ENCODE data around the gene DCAF8.

The DCAF8 gene

DNA sequence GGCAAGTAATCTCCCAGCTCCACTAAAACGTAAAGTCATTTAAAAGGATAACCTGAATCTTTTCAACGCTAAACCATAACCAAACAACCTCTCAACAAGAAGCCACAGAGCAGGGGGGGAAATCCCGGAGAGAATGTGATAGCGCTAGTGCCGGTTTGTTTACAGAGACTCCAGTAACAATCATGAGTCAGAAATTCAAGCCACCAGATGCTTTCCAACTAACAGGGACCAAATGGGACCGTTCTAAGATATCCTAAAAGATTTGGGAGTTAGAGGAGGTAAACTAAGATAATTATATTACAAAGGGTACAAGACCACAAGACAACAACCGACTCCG lies 825 bp downstream of the DCAF8 start:
- DNase-seq: peak; percentile 58

DNA sequence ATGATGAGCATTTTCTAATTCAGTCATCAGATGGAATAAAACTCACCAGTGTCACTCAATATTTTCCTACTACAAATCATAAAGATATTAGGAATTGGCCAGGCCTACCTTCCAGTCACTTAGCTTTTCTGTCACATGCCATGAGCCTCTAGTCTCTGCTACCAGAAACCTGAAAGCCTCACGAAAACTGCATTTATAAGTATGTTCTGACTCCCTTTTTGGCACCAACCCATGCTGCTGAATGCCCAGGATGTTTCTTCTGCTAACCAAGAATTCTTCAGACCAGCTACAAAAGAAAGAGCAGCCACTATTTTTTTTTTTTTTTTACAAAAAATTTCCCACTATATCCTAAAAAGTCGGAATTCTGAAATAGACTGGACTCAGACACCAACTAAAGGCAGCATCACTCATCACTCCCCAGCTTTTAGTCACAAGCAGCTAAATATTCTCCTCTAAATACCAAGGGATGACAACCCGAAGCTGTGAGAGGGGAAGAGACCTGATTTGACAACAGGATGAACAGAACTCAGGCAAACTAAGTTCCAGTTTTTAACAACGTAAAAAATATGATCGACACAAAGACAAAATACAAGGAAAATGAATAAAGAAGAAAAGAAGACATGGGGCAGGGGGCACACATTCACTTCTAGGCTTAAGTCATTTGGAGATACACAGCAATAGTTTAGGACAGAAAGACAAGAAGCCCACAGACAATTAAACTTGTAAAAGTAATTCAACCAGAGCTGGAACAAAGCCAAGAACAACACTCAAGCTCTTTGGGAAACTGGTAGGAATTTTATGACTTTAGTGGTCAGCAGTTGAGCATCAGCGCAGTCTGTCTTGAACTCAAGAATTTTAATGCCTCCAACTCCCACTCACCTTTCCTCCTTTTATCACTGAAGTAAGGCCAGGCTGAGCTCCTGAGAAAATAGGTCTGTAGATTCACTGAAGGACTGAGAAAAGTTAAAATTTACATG lies 1.7 kb downstream of the DCAF8 start:
- no peak for DNase-seq

DNA sequence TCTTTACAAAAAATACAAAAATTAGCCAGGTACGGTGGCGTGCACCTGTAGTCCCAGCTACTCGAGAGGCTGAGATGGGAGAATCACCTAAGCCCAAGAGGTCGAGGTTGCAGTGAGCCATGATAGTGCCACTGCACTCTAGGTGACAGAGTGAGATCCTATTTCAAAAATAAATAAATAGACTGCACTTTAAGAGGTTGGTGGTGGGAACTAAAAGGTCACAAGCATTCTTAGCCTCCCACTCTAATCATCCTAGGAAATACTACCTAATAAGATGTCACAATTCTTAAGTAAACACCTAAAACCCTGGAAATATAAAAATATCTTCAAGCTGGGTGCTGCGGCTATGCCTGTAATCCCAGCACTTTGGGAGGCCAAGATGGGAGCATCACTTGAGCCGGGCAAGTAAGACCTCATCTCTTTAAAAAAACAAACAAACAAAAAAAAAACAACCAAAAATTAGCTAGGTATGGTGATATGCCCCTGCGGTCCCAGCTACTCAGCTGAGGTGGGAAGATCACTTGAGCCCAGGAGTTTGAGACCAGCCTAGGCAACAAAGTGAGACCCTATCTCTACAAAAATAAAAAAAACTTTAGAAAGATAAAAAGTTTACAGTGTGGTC lies 4.1 kb downstream of the DCAF8 start:
- DNase-seq: no peak

DNA sequence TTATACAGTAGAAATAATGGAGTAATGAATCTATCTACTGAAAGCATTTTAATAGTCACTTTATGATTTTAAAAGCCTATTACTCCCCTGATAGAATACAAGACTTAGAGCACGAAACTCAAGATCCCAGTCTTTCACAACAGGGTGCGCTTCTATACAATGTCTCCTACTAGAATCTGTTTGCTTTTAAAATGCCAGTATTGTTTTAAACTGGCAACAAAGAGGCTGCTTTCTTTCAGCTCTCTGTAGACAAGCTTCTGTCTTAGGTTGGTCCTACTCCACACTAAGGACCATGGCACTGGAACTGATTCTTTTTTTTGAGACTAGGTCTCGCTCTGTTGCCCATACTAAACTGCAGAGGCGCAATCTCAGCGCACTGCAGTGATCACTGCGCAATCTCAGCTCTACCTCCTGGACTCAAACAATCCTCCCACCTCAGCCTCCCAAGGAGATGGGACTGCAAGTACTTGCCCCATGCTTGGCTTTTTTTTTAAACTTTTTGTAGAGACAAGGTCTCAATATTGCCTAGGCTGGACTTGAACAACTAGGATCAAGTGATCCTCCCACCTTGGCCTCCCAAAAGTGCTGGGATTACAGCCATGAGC lies 4.8 kb downstream of the DCAF8 start:
- no peak for DNase-seq

DNA sequence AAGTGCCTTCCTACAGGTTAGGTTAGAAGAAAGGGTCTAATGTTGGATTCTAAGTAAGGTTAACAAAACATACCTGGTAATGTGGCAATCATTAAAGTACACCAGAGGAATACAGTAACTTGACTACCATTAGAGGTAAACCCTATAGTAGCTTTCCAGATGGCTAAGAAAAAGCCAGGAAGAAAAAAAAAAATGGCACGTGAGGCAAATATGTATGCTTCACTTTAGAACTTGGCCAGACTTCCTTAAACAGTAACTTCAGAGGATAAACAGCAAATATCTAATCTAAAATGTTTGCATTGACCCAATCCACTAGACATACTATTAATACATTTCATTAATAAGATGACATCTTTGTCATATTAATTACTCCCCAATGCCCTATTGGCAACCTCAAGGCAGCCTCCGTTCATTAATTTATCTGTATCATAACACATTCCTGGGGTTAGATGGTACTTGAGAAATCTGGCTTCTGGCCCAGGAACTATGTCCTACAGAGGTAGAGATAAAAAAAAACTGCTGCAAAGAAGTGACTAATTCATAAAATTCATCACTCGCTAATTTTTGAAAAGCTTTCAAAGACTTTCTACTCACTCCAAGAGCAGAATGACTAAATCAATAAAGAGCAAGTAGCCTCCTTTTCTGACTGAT lies 5.8 kb downstream of the DCAF8 start:
- DNase-seq: no peak

DNA sequence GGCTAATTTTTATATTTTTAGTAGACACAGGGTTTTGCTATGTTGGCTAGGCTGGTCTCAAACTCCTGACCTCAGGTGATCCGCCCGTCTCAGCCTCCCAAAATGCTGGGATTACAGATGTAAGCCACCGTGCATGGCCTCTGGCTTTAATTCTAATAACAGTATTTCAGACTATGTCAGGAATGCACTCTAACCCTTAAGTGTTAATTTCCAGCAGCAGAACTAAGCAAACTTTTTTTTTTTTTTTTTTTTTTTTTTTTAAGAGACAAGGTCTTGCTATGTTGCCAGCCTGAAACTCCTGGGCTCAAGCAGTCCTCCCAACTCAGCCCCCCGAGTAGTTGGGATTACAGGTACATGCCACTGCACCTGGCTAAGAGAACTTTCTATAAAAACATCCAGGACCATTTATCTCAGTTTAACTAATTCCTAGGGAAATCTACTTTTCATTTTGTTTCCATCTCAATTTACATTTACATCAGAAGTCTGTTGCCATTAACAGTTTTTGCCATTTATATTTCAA lies 6.5 kb downstream of the DCAF8 start:
- no peak for DNase-seq

DNA sequence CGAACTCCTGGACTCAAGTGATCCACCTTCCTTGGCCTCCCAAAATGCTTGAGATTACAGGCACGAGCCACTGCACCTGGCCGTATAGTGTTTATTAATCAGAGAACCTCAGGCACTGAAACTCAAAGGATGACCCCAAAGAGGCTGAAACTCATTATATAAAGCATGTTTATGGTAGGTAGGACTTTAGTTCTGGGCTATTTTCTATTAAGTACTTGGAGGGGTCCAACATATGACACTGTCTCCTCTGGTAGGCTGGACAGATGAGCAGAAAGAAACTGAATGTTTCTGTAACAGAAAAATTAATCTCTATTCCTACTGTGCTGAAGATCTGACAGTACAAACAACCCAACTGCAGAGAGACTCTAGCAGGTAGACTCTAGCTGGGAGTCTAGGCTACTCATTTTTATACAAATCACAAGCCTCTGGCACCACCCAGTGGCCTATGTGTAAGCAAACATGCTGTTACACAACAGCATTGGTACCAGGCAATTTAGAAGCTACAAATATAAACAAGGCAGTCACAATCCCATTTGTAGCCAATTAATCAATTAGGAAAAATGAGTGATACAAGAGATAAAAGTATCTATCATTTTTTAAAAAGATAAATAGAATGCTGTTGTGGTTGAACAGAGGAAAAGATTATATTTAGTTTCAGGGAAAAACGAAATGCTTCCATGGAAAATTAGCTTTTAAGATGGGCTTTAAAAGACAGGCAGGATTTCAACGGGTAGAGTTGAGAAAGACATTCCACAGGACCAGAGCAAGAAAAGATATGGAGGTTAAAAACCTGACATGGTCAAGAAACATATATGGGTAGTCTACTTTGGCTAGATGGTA lies 10.4 kb downstream of the DCAF8 start:
- DNase-seq: no peak

DNA sequence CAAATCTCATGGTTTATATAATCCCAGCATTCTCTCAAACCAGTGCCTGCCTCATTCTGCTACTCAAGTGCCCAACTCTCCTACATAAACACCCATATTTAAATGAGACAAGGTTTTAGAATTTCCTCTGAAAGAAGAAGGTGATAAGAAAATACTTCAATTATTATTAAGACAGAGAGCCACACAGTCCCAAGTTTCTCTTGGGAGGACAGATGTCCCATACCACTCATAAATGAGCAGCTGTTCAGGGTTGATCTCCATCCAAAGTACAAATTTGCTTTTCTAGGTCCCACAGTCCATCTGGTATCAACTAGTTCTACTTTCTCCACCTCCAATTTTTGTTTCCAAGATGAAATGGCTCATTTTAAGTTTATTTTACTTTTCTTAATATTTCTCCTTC lies 11.3 kb downstream of the DCAF8 start:
- DNase-seq: no peak

DNA sequence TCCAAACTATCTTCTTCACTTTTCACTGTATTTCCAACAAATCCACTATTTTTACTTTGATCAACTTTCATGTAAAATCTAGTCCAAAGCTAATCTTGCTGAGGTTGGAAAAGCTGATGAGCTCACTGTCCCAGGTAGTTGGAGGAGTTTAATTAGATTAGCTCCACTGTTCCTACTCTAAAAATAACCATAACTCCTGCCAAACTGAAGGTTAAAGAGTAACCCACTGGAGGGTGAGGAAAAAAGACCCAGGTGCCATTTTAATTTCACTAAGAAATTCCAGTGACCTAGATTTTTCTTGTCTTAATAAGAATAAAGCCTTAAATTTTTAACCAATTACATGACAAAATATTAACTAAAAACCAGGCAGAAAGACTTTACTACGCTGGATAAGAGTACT lies 15.3 kb downstream of the DCAF8 start:
- no peak for DNase-seq

DNA sequence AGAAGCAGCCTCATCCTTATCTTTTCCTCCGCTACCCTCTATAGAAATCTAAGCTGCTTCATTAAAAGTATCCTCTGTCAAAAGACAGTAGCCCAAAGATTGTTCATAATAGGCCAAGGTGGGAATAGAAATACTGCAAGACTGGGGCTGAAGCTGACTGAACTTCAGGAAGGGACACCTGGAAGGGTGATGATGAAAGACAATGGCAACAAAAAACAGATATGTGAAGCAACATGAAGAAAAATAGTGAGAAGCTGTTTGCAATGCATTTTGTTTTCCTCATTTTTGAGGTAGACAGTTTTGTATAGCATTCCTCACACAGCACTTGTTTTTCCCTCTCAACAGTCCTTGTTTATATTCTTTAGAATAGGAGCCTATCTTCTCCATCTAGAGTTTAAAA lies 16.9 kb downstream of the DCAF8 start:
- no peak for DNase-seq

DNA sequence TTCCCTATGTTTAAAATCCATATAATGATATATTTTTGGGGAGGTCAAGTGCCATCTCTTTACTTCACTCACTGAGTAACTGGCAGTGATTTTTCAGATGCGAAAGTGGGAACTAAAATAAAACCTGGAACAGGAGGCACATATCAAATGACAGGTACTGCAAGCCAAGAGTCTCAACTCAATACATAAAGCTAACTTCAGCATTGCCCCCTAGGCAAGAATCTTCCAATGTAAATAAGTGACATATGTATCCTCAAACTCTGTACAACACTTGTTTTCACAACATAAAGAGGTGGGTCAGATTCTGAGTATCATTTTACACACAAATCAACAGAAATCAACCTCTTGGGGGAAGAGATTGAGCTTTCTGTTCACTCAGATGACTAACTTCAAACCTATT lies 18.1 kb downstream of the DCAF8 start:
- DNase-seq: no peak

DNA sequence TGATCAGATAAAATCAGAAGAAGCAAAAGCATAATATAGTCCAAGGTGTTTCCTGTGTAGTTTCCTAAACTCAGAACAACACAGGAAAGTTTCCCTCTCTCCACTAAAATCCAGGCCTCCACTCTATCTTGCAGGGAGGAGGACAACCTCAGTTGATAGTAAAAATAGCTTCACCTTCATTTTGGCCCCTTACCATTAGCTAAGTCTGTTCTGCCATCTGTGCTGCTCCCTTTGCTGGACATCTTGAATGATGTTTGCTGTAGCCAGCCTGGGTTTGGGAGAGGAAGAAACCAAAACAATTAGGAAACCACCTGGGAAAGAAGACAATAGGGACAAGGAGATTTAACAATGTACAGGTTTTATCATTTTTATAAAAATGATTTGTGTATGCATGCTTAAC lies 18.6 kb downstream of the DCAF8 start:
- no peak for DNase-seq

DNA sequence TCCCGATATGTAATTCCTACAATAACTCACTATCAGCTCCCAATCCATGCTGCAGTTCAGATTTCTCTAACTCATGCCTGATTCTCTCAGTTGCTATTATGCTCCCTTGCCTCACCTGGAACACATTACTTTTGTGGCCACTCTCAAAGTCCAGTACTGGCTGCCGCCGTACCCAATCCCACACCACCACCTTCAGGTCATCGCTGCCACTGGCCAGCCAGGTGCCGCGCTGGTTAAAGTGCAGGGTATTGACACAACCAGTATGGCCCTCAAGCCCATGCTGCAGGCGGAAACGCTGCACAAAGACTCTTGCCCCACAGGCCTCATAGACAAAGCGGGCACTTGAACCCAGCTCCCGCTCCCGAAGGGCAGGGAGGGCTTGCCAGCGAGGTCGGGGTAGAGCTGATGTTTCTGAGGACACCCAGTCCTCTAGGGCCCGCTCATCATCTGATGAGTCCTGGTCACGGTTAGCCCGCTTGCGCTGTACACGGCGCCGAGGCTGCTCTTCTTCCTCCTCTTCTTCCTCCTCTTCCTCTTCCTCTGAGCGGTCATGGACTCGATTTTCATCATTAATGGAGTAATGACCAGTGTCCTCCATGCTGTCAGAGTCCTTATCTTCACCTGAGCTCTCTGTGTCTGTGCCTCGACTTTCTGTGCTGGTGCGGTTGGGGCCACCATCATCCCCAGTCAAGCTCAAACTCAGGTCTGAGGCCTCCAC lies 22.6 kb downstream of the DCAF8 start:
- no peak for DNase-seq

DNA sequence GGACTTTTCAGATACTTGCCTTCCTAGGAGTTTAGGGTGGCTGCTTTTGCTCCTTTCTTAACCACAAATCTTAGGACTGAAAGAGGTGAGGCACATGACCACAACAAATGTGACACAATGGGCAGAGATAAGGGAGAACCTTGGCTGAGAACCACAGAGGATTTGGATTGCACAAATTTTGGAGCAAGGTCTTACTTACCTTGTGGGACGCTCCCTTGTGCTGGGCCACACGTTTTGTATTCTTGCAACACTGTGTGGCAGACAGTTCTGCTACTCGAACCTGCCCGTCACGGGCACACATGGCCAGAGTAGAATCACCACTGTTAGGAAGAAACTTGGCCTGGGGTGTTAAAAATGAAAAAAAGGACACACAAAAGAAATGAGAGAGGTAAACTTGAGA lies 23.9 kb downstream of the DCAF8 start:
- no peak for DNase-seq

DNA sequence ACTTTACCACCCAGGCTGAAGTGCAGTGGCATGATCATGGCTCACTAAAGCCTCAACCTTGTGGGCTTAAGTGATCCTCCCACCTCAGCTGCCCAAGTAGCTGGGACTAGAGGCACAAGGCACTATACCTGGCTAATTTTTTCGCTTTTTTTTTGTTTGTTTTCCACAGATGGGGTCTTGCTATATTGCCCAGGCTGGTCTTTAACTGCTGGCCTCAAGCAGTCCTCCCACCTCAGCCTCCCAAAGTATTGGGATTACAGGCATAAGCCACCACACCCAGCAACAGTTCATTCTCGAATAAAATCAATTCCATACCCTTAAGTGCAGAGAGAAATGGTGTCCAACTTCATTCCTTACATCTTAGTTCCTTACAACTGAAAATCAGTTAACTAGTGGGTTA lies 24.8 kb downstream of the DCAF8 start:
- DNase-seq: no peak

DNA sequence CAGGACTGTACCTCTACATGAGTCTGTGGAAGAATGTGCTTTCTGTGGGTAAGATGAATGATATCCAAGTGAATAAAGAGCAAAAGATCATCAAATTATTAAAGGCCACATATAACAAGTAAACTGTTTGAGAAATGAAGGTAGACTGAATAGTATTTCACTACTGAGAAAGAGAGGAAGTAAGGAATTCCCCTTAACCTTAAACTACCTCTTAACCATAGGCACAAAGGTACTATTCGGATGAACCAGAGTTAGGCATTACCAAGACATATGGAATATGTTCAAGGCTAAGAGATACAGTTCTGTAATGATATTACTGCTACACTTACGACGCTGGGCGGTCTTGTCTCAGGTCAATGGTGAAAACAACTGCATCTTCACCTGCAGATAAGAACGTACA lies 25.5 kb downstream of the DCAF8 start:
- no peak for DNase-seq

DNA sequence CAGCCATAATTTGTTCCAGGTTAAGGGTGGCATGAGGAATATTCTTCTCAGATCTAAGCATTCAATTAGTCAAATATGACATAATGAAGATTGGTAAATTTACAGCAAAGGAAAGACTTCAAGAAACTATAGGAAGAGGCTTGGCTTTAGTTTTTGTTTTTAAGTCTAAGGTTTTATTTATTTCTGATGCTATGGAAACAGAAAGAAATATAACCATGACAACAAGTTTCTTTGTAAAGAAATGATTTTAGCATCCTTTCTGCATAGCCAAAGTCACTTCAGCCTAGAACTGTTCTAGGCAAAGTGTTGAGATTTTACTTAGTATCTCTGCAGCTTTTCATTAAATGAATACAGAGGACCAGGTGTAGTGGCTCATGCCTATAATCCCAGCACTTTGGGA lies 29.4 kb downstream of the DCAF8 start:
- DNase-seq: no peak

DNA sequence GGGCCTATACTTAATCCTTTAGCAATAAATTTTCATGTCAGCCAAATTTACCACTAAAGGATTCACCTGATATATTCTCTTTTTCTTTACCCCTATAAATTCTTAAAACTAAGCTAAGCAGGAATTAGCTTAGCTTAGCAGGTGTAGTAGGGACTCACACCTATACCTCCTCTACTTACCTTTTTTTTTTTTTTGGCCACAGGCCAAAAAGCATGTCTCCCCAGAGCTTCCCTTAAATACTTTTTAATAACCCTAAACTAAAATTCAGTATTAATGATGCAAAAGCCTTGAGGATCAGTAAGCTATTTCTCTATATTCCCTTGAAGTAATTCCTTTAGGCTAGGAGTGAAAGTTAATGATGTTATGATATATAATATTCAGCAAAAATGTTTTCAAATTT lies 33.9 kb downstream of the DCAF8 start:
- DNase-seq: no peak

DNA sequence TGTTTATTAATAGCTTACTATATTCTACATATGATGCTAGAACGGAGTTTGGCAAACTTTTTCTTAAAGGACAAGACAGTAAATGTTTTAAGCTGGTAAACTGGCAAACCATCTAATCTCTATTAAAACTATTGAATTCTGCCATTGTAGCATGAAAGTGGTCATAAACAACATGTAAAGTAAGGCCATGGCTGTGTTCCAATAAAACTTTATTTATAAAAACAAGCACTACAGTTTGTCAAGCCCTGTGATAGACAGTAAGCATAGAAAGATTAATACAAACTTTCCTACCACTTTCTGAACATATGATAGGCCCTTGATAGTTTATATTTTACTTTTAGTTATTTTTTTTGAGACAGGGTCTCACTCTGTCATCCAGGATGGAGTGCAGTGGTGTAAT lies 34.8 kb downstream of the DCAF8 start:
- DNase-seq: no peak

DNA sequence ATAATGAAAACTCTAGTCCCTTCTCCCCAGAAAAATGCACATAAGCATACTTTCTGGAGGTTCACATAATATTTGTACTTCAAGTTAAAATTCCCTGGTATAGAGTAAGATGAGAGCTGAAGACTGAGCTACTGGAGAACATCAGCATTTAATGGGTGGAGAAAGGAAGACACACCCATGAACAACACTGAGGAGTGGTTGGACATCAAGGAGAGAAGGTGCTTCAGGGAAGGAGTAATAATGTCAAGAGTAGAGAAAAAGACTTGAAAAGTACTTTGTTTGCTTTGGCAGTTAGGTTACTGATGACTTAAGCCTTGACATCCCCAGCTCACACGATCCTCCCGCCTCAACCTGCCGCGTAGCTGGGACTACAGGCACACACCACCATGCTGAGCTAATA lies 35.3 kb downstream of the DCAF8 start:
- no peak for DNase-seq

DNA sequence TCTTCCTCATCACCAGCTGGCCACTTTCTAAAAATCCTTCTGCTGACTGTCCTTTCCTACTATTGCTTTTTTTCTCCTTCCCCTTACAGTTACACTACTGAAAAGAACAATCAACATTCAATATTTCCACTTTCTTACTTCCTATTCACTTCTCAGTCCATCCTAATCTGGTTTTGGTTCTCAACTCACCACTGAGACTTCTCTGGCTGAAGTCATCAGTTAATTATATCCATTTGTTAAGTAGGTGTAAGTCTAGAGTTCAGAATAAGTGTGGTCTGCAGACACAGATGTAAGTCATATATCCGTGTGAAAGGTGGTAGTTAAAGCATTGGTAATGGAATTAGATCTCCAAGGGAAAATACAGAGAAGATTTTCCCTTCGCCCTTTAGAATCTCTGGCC lies 35.7 kb downstream of the DCAF8 start:
- no peak for DNase-seq

DNA sequence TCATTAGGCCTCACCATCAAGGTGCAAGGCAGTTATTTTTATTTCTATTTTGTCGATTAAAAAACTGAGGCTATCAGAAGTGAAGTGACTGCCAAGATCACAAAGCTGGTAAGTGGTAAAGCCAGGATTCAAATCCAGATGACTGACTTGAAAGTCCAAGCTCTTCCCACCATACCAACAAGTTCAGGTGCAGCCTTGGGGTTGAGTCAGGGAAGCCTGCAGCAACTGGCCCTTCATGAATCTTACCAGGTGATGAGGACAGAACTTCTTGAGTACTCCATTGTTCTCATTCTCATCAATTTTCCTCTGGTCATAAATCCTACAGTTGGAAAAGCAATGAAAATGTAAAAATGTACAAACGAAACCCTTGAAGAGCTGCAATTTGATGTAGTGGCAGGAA lies 37.0 kb downstream of the DCAF8 start:
- no peak for DNase-seq

Measured in activated CD4-positive, CD25-positive, alpha-beta regulatory T cell treated with anti-CD3 and anti-CD28 coated beads, Interleukin-2, amount 50 U/mL, for 72 hours (primary cell).